Measurements from ENCODE around the gene SUPT4H1. TPM values are rescaled to one million over a fixed set of nuclear protein-coding genes. Genes with fewer than 3 reads are reported as not detected.

The SUPT4H1 gene
- total RNA-seq, 1 donor from 2014 or later: 82.4 TPM

DNA sequence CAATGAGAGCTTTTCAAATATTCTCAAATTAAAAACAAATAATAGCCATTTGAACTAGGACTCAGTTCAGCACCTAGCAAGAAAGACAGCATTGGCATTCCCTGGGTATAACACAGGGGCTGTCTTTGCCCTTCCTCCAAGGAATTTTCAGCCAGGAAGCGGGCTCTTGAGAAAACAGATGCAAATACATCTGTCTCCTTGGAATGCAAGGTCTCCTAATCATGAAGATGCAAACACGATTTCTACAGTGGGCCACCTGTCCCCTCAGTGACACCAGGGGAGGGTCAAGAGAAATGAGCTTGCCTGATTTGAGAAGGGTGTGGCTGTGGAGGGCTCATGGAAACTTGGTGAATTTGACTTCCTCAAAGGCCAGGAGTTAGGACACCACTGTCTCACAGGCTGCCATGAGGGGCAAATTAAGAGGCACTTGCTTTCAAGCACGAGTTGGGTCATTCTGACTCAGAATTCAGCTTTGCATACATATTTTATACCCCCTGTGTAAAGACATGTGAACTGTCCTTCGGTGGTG is 24.5 kb upstream of the SUPT4H1 start:
- TF ChIP-seq, protein P1, sequence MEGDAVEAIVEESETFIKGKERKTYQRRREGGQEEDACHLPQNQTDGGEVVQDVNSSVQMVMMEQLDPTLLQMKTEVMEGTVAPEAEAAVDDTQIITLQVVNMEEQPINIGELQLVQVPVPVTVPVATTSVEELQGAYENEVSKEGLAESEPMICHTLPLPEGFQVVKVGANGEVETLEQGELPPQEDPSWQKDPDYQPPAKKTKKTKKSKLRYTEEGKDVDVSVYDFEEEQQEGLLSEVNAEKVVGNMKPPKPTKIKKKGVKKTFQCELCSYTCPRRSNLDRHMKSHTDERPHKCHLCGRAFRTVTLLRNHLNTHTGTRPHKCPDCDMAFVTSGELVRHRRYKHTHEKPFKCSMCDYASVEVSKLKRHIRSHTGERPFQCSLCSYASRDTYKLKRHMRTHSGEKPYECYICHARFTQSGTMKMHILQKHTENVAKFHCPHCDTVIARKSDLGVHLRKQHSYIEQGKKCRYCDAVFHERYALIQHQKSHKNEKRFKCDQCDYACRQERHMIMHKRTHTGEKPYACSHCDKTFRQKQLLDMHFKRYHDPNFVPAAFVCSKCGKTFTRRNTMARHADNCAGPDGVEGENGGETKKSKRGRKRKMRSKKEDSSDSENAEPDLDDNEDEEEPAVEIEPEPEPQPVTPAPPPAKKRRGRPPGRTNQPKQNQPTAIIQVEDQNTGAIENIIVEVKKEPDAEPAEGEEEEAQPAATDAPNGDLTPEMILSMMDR (IDR thresholded peaks at IDR 0.05): no peak
- H3K27ac ChIP-seq: no peak overlapping the region
- ATAC-seq: peak; percentile 51 to 72

DNA sequence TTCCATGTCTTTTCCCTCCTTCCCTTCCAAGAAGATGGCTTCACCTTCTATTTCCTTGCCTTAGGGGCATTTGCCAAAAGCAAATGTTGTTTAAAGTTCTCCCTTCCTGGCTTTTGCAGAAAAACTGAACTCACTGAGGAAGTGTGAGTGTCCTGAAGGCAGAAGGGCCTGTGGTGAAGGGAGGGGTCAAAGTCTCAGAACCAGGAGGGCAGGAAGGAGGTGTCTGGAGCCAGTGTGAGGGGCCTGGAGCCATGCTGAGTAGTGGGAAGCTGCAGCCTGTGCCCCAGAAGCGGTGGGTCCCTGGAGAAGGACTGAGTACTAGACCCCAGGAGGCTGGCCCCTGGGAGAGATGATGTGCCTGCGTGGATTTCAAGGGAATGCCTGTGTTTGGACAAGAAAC is 23.8 kb upstream of the SUPT4H1 start:
- no peak overlapping the region for H3K4me3 ChIP-seq
- TF ChIP-seq, protein P1 (IDR thresholded peaks at IDR 0.05): no peak

More for the DNA sequence above, 24.5 kb upstream of the SUPT4H1 start:
- no peaks in the 10 kb centered on the region for H3K9me3 ChIP-seq
- intact Hi-C loops (cut with DNase I): no loop called here
- H3K36me3 ChIP-seq: no peaks in the 10 kb centered on the region
- H3K4me1 ChIP-seq: peaks cover 34% of the 10 kb centered on the region
- H3K27me3 ChIP-seq (ENCODE audit: low read depth): no peaks in the 10 kb centered on the region
- no peak for DNase-seq
- no peak overlapping the region for H3K4me3 ChIP-seq

DNA sequence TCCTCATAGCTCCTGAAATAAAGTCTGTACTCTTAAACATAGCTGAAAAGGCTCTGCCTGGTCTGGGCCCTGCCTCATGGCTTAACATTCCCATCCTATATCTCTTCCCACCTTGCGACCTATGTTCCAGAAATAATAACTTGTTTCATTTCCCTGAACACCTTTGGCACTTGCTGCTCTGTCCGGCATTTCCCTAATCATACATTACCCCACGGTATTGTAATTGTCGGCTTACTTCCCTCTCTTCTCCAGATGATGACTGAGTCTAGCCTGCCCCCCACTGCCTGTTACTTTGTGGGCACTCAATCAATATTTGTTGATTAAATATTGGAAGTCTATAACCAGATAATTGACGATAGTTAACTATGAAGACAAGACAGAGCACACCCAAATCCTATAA is 23.3 kb upstream of the SUPT4H1 start:
- TF ChIP-seq, protein P1 (IDR thresholded peaks at IDR 0.05): no peak
- no peak for DNase-seq
- ATAC-seq: no peak
- intact Hi-C loops (cut with DNase I): no loop called here
- H3K9me3 ChIP-seq: no peaks in the 10 kb centered on the region
- H3K4me3 ChIP-seq: no peak overlapping the region
- no peak overlapping the region for H3K27ac ChIP-seq
- no peaks in the 10 kb centered on the region for H3K27me3 ChIP-seq (ENCODE audit: low read depth)
- H3K36me3 ChIP-seq: peaks cover 5% of the 10 kb centered on the region
- peaks cover 25% of the 10 kb centered on the region for H3K4me1 ChIP-seq

More for the DNA sequence above, 23.8 kb upstream of the SUPT4H1 start:
- no peaks in the 10 kb centered on the region for H3K36me3 ChIP-seq
- no peaks in the 10 kb centered on the region for H3K27me3 ChIP-seq (ENCODE audit: low read depth)
- ATAC-seq: no peak
- intact Hi-C loops (cut with DNase I): no loop called here
- H3K27ac ChIP-seq: no peak overlapping the region
- DNase-seq: no peak
- peaks cover 26% of the 10 kb centered on the region for H3K4me1 ChIP-seq
- H3K9me3 ChIP-seq: no peaks in the 10 kb centered on the region

DNA sequence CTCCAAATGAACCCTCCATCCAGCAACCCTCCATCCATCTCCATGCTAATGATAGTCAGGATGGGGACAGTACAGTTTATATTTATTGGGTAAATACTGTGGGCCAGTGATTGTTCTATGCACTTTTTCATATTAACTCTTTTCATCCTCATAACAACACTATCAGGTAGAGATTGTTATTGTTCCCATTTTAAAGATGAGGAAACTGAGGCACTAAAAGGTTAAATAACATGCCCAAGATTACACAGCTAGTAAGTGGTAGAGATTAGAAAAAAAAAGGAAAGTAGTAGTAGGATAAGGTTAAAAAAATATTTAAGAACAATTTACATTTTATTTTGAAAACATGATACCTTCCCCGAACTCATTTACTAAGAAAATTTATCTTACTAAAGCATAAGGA is 21.9 kb upstream of the SUPT4H1 start:
- peaks cover 20% of the 10 kb centered on the region for H3K4me1 ChIP-seq
- no peak overlapping the region for H3K27ac ChIP-seq
- no peaks in the 10 kb centered on the region for H3K9me3 ChIP-seq
- TF ChIP-seq, protein P1 (IDR thresholded peaks at IDR 0.05): no peak
- H3K36me3 ChIP-seq: peaks cover 5% of the 10 kb centered on the region
- H3K27me3 ChIP-seq (ENCODE audit: low read depth): no peaks in the 10 kb centered on the region
- intact Hi-C loops (cut with DNase I): no loop called here
- DNase-seq: no peak
- no peak for ATAC-seq
- no peak overlapping the region for H3K4me3 ChIP-seq

DNA sequence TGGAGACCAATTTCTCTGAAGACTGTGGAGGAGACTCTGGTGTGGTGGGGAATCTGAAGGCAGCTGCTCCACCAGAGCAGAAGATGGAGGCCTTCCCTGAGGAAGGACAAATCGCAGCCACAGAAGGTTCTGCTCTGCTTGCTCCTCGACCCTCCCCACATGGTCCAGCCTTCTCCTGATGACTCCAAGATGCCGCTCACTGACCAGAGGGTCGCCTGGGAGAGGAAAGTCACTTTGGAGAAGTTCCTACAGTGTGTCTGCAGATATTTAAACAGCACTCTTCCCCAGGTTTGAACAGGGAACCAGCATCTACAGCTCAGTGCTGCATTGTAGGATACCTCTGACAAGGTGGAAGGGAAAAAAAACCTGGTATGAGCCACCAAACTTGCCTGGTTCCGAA is 21.0 kb upstream of the SUPT4H1 start:
- no peak for ATAC-seq
- Histone ChIP-seq H3K9me3 (no peaks in the 10 kb centered on the region), H3K36me3 (peaks cover 5% of the 10 kb centered on the region), H3K4me3 (no peak overlapping the region), H3K4me1 (peaks cover 20% of the 10 kb centered on the region), H3K27me3 (ENCODE audit: low read depth) (no peaks in the 10 kb centered on the region), H3K27ac (no peak overlapping the region)
- intact Hi-C loops (cut with DNase I): no loop called here
- TF ChIP-seq, protein P1 (IDR thresholded peaks at IDR 0.05): no peak
- DNase-seq: no peak

Measured in lower lobe of right lung (tissue), 2 donors.